HFF-Myc (cell line): ENCODE results near the gene TUBA1B.

Experiments used
- DNase-seq: peaks from one replicate; pipeline ENCODE4 v3.0.0-alpha.2; 2011; ENCODE audit warnings: low read depth; ENCODE audit errors: extremely low read depth
- H3K4me3 ChIP-seq: replicated peaks from 2 replicates; pipeline ENCODE4 v1.5.1; 2011; ENCODE audit warnings: low read depth, mild to moderate bottlenecking, control low read depth, low read length
- TF ChIP-seq, protein P1 (sequence below): IDR thresholded peaks from 2 replicates; pipeline ENCODE4 v1.5.1; 2012; ENCODE audit warnings: mild to moderate bottlenecking, low read depth, low read length, control low read depth; ENCODE audit errors: missing control alignments

The TUBA1B gene

DNA sequence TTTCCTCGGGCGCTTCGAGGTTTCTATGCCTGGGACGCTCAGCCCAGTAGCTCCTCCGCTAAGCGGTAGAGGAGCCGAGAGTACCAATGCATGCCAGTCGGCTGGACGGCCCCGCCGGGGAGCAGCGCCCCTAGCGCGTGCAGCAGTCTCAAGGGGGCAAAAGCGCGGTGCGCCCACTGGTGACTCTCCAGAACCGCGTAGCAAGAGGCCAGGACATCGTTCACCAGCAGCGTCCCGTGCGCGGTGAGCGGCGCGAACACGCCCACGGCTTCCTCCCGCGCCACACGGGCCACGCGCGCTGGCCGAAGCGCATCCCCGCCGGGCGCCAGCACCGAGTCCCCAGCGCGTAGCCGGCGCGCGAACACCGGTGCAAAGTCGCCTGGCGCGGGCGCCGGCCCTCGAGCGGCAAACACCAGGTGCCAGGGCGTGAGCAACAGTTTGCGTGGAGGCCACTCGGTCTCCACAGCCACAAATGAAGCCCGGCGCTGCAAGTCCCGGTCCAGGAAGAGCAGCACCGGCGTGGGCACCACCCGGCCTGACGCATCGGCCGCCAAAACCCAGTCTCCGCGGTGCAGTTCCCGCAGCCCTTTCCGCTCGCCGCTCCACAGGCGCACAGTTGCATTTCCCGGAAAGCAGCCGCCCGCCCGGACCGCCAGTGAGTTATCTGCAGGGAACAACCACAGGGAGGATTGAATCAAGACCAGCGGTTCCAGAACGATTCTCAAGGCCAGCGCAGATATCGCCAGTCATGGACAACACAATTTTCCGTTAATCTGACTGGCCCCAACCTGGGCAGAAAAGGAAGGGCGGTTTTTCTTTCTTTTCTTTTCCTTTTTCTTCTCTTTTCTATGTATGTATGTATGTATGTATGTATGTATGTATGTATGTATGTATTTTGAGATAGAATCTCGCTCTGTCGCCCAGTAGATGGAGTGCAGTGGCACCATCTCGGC, 41.1 kb downstream of the TUBA1B start:
- peak overlapping the region; percentile 26 for H3K4me3 ChIP-seq
- TF ChIP-seq, protein P1, sequence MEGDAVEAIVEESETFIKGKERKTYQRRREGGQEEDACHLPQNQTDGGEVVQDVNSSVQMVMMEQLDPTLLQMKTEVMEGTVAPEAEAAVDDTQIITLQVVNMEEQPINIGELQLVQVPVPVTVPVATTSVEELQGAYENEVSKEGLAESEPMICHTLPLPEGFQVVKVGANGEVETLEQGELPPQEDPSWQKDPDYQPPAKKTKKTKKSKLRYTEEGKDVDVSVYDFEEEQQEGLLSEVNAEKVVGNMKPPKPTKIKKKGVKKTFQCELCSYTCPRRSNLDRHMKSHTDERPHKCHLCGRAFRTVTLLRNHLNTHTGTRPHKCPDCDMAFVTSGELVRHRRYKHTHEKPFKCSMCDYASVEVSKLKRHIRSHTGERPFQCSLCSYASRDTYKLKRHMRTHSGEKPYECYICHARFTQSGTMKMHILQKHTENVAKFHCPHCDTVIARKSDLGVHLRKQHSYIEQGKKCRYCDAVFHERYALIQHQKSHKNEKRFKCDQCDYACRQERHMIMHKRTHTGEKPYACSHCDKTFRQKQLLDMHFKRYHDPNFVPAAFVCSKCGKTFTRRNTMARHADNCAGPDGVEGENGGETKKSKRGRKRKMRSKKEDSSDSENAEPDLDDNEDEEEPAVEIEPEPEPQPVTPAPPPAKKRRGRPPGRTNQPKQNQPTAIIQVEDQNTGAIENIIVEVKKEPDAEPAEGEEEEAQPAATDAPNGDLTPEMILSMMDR, result peak; percentile 32
- DNase-seq, result no peak

DNA sequence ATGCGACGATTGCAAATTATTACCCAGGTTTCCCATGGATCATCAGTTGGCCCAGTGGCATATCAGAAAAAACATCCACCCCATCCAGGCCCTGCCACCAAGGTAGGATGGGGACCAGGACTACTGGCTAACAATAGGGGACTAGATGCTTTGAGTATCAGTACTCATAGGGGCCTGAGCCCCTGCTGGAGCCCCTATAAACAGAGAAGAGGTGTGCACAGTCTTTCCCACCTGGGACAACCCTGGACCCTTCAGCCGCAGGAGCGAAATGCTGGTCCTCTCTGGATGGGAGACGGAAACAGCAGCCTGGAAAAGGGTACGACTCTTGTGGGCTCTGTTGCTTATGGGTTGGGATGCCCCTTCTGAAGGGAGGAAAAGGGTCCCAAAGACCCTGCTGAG, 42.3 kb downstream of the TUBA1B start:
- H3K4me3 ChIP-seq, result no peak overlapping the region
- no peak for DNase-seq
- TF ChIP-seq, protein P1, result no peak

GRCh38 chr12:49088150-49088931, 42.9 kb downstream of the TUBA1B start:
- no peak overlapping the region for H3K4me3 ChIP-seq
- peak; percentile 71 for DNase-seq
- TF ChIP-seq, protein P1, result peak; percentile 91

GRCh38 chr12:49086116-49086515, 45.1 kb downstream of the TUBA1B start:
- no peak for DNase-seq
- no peak overlapping the region for H3K4me3 ChIP-seq
- TF ChIP-seq, protein P1, result no peak

DNA sequence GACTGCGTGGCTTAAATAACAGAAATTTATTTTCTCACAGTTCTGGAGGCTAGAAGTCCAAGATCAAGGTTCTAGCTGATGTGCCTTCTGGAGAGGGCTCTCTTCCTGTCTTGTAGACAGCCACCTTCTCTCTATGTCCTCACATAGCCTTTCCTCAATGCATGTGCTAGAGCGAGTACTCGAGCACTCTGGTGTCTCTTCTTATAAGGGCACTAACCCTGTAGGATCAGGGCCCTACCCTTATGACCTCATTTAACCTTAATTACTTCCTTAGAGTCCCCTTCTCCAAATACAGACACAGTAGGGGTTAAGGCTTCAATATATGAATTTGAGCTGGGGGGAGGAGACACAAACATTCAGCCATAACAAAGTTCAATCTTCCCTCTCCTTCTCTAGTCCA, 46.8 kb downstream of the TUBA1B start:
- no peak overlapping the region for H3K4me3 ChIP-seq
- TF ChIP-seq, protein P1, result no peak
- DNase-seq, result no peak

DNA sequence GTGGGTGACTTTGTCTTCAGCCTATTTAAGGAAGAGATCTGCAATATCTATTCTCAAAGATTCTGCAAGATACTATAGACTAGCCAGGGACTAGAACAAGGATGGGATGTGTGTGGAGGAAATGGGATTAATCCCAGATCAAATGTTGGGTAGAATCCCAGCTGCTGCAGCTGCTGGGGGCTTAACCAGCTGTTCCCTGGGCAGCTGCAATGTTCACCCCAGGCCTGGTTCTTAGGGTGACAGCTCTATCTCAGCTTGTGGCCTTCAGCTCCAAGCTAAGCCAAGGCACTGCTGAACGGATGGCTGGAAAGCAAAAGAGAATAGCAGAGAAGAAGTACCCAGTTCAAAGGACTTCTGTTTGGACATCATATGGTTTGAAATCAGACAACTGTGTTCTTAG, 51.4 kb downstream of the TUBA1B start:
- TF ChIP-seq, protein P1, result no peak
- DNase-seq, result no peak
- no peak overlapping the region for H3K4me3 ChIP-seq
